Forelimb muscle (tissue), 1 donor: ENCODE results near the gene DUSP8. TPM values are rescaled to one million over a fixed set of nuclear protein-coding genes. Genes with fewer than 3 reads are reported as not detected.
"Not testable (repeated sequence)": the region's sequence is repeated elsewhere in the genome, so short reads cannot be mapped to it uniquely, and the experiment has no call there.

ENCODE experiments used
- DNase-seq: peaks from one replicate; pipeline ENCODE4 v3.0.0-alpha.2; 2013; ENCODE audit warnings: low read depth
- polyA plus RNA-seq: library from polyadenylated mRNA; unstranded; fragments of 120-200 nt; gene quantifications from one replicate; pipeline ENCODE4 v1.2.1, GENCODE V29; 2013; ENCODE audit not compliant: insufficient read length

Gene DUSP8
- polyA plus RNA-seq, result 37.3 TPM

GRCh38 chr11:1572197-1573076, at the start of gene DUSP8:
Gene DUSP8, minus strand, starts transcription at chr11:1572271. Its CDS starts 6,445 bp downstream, at chr11:1565826.
- DNase-seq, result peak; percentile 48

GRCh38 chr11:1619449-1619848, 47.4 kb upstream of the DUSP8 start:
- no peak for DNase-seq

GRCh38 chr11:1618231-1618630, 46.2 kb upstream of the DUSP8 start:
- no peak for DNase-seq

- no peak for DNase-seq
These were observed 36.3 kb upstream of the DUSP8 start, which contains the start of gene KRTAP5-3 for GRCh38 chr11:1608363-1608762. Gene KRTAP5-3, minus strand, starts transcription at chr11:1608463. Its CDS starts 78 bp downstream, at chr11:1608385.

GRCh38 chr11:1607901-1608300, 35.8 kb upstream of the DUSP8 start:
- not testable (repeated sequence) for DNase-seq

GRCh38 chr11:1607156-1607845, 35.2 kb upstream of the DUSP8 start:
- not testable (repeated sequence) for DNase-seq

GRCh38 chr11:1605923-1606322, 33.9 kb upstream of the DUSP8 start:
- not testable (repeated sequence) for DNase-seq

- DNase-seq, result no peak
These were observed 32.6 kb upstream of the DUSP8 start for GRCh38 chr11:1604711-1605110.

- DNase-seq, result no peak
These were observed 32.1 kb upstream of the DUSP8 start for GRCh38 chr11:1604181-1604580.

- DNase-seq, result no peak
These were observed 31.6 kb upstream of the DUSP8 start for GRCh38 chr11:1603629-1604028.

- DNase-seq, result not testable (repeated sequence)
These were observed 29.6 kb upstream of the DUSP8 start for GRCh38 chr11:1601663-1602062.

- no peak for DNase-seq
These were observed 28.6 kb upstream of the DUSP8 start for GRCh38 chr11:1600626-1601025.

GRCh38 chr11:1598816-1599215, 26.7 kb upstream of the DUSP8 start:
- DNase-seq, result no peak

GRCh38 chr11:1598406-1598805, 26.3 kb upstream of the DUSP8 start:
- not testable (repeated sequence) for DNase-seq

- DNase-seq, result no peak
These were observed 25.9 kb upstream of the DUSP8 start, which contains the start of gene KRTAP5-2 for GRCh38 chr11:1597994-1598380. Gene KRTAP5-2, minus strand, starts transcription at chr11:1598294. Its CDS starts 44 bp downstream, at chr11:1598250.

GRCh38 chr11:1597331-1597993, 25.4 kb upstream of the DUSP8 start:
- no peak for DNase-seq

GRCh38 chr11:1596576-1597121, 24.6 kb upstream of the DUSP8 start:
- not testable (repeated sequence) for DNase-seq

GRCh38 chr11:1595994-1596575, 24.0 kb upstream of the DUSP8 start:
- DNase-seq, result not testable (repeated sequence)

GRCh38 chr11:1592628-1593027, 20.6 kb upstream of the DUSP8 start:
- no peak for DNase-seq

- DNase-seq, result no peak
These were observed 17.9 kb upstream of the DUSP8 start for GRCh38 chr11:1589996-1590395.
